CD4-positive, alpha-beta T cell treated with Interferon alpha-2 for 1 hour (primary cell): ENCODE measurements around the gene EPRS1.

Source experiments
- DNase-seq, 2 donors: peaks; one replicate each; pipeline ENCODE4 v3.0.0-alpha.2; 2020 to 2022

The EPRS1 gene

DNA sequence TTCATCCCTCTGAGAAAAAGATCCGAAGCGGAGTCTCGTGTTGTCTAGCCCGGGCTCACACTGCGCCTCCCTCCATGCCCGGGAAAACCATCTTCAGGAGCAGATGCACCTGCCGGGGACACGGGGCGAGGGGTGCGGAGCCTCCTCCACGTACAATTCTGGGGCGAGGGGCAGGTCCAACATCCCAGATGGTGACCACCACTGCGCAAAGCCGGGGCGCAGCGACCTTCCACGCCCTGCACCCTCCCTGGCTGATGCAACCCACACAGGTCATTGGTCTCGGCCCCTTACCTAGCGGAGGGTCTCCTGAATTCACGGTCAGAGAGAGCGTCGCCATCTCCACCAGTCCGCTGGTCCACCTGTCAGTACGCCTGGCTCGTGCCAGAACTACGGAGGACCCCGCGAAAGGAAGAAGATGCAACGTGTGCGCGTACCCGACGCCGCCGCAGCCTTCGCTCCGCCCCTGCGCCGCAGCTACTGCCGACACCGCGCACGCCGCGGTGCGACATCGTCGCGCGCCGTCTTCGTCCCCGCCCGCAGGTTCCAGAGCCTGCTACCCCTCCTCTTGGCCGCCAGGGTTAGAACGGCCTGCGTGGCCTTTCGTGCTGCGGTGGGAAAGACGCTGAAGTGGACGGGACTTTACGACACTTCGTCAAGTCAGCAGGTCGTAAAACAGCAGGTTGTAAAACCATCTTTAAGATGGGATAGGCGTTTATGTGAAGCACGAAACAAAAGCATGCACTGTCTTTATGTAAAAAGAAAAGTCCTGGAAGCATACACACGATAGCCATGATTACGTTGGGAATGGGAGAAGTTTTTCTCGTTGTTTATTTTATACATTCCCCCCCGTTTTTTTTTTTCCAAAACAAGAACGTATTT, at the start of gene EPRS1:
TSS of gene EPRS1 (minus strand) at position 454 of the 879 bp plus-strand sequence. CDS start at position 337, 117 bp downstream.
- DNase-seq = peak; percentile 95 to 97

GRCh38 chr1:220094016-220094911, 48.0 kb upstream of the EPRS1 start, which contains the start of gene IARS2:
TSS of gene IARS2 (plus strand) at chr1:220094132. CDS start at chr1:220094217, 85 bp downstream.
- peak; percentile 91 to 95 for DNase-seq

- DNase-seq = no peak
Observed at GRCh38 chr1:220093361-220094015, 47.2 kb upstream of the EPRS1 start.

DNA sequence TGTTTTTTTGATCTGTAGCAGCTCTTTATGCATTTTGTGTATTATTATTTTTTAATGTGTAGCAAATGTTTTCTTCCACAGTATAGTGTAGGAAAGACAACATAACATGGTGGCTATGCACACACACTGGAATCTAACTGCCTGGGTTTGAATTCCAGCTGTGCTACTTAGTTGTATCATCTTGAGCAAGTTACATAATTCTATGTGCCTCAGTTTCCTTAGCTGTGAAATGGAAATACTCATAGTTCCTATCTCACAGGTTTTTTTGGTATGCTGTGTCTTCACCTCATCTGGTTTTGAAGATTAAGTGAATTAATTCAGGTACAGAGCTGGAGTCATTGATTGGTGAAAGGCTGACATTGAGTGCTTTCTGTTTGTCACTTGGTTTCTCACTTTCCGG, 46.4 kb upstream of the EPRS1 start:
- no peak for DNase-seq

- DNase-seq = peak; percentile 96 to 99
Observed at GRCh38 chr1:220089650-220090556, 43.6 kb upstream of the EPRS1 start, which contains the start of gene BPNT1. TSS of gene BPNT1 (minus strand) at chr1:220089788. CDS start at chr1:220079846, 9,942 bp downstream.

DNA sequence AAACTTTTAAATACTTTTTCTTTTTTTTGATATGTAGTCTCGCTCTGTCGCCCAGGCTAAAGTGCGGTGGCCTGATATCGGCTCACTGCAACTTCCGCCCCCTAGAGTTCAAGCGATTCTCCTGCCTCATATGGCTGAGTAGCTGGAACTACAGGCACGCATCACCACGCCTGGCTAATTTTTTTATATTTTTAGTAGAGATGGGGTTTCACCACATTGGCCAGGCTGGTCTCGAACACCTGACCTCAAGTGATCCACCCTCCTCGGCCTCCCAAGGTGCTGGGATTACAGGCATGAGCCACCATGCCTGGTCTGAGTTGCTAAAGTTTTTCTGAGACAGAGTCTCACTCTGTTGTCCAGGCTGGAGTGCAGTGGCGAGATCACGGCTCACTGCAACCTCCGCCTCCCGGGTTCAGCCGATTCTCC, 40.0 kb upstream of the EPRS1 start:
- DNase-seq = peak in 1 of 2 donors; percentile 25

DNA sequence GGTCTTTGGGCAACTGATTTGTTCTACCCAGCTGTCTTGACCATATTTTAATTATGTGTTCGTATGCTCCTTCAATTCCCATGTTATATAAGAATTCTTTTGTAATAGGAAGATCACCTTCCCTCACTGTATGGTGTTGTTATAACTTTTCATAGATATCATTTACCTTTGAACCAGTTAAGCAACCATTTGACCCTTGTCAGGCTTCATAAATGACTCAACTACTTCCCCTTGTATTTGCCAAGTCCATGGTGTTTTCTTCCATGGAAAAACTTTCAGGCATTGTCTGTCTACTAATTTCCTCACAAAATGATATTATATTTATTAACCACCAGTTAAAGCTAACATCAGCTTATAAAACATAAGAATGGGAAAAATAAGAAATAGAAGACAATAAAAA, 38.2 kb upstream of the EPRS1 start:
- DNase-seq = no peak

- DNase-seq = no peak
Observed at GRCh38 chr1:220077887-220078286, 31.6 kb upstream of the EPRS1 start.

- DNase-seq = no peak
Observed at GRCh38 chr1:220076861-220077762, 30.8 kb upstream of the EPRS1 start.

- DNase-seq = no peak
Observed at GRCh38 chr1:220067269-220068204, 21.2 kb upstream of the EPRS1 start.

GRCh38 chr1:220062629-220063028, 16.3 kb upstream of the EPRS1 start:
- DNase-seq = no peak

GRCh38 chr1:220060876-220061275, 14.6 kb upstream of the EPRS1 start:
- no peak for DNase-seq

- DNase-seq = peak in 1 of 2 donors; percentile 42
Observed at GRCh38 chr1:220056374-220056773, 10.1 kb upstream of the EPRS1 start.

GRCh38 chr1:220045356-220046051, 801 bp downstream of the EPRS1 start:
- peak in 1 of 2 donors; percentile 40 for DNase-seq

DNA sequence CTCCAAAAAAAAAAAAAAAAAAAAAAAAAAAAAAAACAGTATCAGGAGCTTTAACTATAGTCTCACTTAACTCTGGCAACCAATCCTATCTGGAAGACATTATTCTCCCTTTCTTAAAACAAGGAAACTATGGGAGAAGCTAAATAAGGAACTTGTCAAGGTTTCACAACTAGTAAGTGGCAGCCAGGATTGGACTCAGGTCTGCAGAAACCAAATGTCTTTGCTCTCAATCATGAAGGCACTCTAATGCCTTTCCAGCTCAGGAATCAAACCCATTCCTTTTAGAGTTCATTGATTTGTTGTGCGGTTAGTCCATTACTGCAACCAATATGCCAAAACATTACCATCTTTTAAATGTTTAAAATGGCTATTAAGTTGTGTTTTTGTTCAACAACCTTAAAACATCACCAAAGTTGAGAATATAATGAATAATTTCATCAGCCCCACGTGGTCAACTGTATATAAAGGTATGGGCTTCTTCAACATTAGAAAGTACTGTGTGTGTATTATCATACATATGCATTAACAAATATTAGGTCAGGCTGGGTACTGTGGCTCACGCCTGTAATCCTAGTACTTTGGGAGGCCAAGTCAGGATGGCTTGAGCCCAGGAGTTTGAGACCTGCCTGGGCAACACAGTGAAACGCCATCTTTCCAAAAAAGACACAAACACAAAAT, 1.5 kb downstream of the EPRS1 start:
- DNase-seq = no peak

DNA sequence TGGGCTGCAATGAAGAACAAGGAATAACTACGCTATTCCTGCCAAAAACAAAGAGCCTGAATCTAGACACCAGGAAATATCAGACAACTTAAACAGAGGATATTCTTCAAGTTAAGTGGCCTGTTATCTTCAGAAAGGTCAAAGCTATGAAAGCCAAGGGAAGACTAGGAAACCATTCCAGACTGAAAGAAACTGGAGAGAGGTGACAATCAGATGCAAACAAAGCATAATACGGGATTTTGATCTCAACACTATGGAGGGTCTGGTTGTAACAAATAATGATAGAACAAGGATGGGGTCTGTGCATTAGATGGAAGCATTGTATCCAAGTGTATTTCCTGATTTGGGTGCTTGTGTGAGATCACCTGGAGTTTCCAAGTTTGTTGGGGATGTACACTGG, 2.7 kb downstream of the EPRS1 start:
- DNase-seq = no peak

- DNase-seq = no peak
Observed at GRCh38 chr1:220040028-220040596, 6.2 kb downstream of the EPRS1 start.

GRCh38 chr1:220038640-220039039, 7.7 kb downstream of the EPRS1 start:
- DNase-seq = no peak
